Dendritic cell treated with granulocyte-macrophage colony-stimulating factor and Interleukin-4, amounts not matched to agents 40 ng/mL and 50 ng/mL, for 4 days (primary cell): ENCODE results near the gene TMEM92.
"Not testable (repeated sequence)": the region's sequence is repeated elsewhere in the genome, so short reads cannot be mapped to it uniquely, and the experiment has no call there.

ENCODE experiments used
- H3K27ac Mint-ChIP-seq: one replicate; pipeline ENCODE4 v1.8.0; 2022; ENCODE audit warnings: mild to moderate bottlenecking, mixed read lengths
- H3K27me3 Mint-ChIP-seq: one replicate; pipeline ENCODE4 v1.8.0; 2022; ENCODE audit warnings: mild to moderate bottlenecking, mixed read lengths
- H3K36me3 Mint-ChIP-seq: one replicate; pipeline ENCODE4 v1.8.0; 2022; ENCODE audit warnings: low read depth, mixed read lengths
- H3K4me1 Mint-ChIP-seq: one replicate; pipeline ENCODE4 v1.8.0; 2022; ENCODE audit warnings: low read depth, mixed read lengths
- H3K4me3 Mint-ChIP-seq: one replicate; pipeline ENCODE4 v1.8.0; 2022; ENCODE audit warnings: mild to moderate bottlenecking, moderate library complexity, mixed read lengths
- H3K9me3 Mint-ChIP-seq: one replicate; pipeline ENCODE4 v1.8.0; 2022; ENCODE audit warnings: mixed read lengths
- intact Hi-C: fragments of 100-400 bp; cut with micrococcal nuclease; formaldehyde crosslinking; loops from one replicate; pipeline ENCODE4 v1.15.0; 2022

TMEM92 gene

DNA sequence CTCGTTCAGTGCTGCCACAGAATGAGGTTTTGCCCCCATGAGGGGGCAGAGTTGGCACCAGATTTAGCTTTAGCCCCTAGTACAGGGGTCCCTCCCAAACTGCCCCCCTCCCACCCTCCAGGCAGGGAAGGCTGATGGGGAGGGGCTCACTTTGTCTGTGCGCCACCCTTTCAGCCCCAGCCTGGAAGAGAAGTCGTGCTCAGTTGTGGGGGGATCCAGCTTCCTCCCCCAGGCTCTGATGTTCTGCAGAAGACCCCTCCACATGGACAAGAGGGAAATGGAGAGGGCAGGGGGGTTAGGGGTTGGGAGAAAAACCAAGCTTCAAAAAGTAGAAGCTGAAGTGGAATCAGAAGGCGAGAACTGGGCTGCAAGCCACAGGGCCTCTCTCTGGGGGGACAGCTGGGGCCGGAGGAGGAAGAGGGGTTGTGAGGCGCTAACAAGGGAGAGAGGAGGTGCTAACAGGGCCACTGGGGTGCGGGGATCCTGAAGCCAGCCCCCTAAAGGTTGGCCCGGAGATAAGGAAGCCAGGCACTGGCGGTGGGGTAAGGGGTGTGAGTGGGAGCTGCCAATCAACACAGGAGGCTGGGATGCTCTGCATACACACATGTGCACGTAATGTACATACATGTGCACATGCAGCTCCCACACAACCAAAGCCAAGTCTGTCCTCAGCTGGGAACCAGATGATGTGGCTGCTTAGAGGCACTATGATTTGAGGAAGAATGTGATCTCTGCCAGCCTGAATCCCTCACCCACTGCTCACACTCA, 7.0 kb upstream of the TMEM92 start:
- intact Hi-C loops = no loop called here
- no peaks in the 10 kb centered on the region for H3K36me3 Mint-ChIP-seq
- H3K4me1 Mint-ChIP-seq = peaks cover 16% of the 10 kb centered on the region
- H3K27me3 Mint-ChIP-seq = peaks cover 26% of the 10 kb centered on the region
- H3K9me3 Mint-ChIP-seq = no peaks in the 10 kb centered on the region
- H3K4me3 Mint-ChIP-seq = no peak overlapping the region
- H3K27ac Mint-ChIP-seq = no peak overlapping the region

DNA sequence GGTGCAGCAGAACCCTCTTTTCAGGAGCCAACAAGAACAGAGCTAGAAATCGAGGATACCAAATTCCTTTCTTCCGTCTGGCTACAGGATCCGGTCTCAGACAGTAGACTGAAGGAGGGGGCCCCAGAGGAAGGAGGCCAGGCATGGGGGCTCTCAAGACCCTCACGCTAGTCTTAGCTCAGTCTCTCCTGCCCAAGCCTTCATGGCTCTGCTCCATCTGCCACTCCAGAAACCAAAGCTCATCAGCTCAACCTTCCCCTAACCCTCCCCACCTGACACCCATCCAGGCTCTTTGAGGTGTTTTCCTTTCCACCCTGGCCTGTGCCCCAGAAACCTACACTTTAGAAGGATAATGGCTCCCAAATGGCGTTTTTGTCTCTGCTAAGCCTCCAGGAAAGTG, 6.2 kb upstream of the TMEM92 start:
- H3K27me3 Mint-ChIP-seq = peaks cover 33% of the 10 kb centered on the region
- H3K27ac Mint-ChIP-seq = no peak overlapping the region
- no peaks in the 10 kb centered on the region for H3K36me3 Mint-ChIP-seq
- H3K4me1 Mint-ChIP-seq = peaks cover 24% of the 10 kb centered on the region
- no peaks in the 10 kb centered on the region for H3K9me3 Mint-ChIP-seq
- intact Hi-C loops = no loop called here
- no peak overlapping the region for H3K4me3 Mint-ChIP-seq

DNA sequence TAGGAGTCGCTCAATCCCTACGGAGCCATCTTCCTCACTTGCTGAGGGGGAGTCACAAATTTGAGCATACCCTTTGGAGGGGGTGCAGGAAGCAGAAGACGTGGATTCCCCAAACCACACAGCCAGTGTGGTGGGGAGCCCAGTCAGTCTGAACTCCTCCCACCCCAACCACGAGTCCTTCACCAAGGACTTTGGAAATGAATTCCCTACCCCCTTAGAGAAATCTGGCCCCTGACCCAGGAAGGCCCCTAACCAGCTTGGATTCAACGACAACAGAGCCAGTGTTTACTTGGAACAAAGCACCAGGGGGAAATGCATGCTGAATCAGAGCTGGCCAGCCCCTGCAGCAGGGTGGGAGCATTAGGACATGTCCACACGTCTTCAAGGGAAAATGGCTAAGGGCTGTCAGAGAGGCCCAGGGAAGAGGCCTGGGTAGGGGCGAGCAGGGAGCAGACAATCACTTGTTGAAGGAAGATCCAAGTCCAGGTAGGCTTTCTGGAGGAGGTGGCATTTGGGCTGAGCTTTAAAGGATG, 5.5 kb upstream of the TMEM92 start:
- no peaks in the 10 kb centered on the region for H3K36me3 Mint-ChIP-seq
- peaks cover 28% of the 10 kb centered on the region for H3K4me1 Mint-ChIP-seq
- no peak overlapping the region for H3K27ac Mint-ChIP-seq
- no peaks in the 10 kb centered on the region for H3K9me3 Mint-ChIP-seq
- peaks cover 36% of the 10 kb centered on the region for H3K27me3 Mint-ChIP-seq
- H3K4me3 Mint-ChIP-seq = no peak overlapping the region
- intact Hi-C loops = no loop called here

DNA sequence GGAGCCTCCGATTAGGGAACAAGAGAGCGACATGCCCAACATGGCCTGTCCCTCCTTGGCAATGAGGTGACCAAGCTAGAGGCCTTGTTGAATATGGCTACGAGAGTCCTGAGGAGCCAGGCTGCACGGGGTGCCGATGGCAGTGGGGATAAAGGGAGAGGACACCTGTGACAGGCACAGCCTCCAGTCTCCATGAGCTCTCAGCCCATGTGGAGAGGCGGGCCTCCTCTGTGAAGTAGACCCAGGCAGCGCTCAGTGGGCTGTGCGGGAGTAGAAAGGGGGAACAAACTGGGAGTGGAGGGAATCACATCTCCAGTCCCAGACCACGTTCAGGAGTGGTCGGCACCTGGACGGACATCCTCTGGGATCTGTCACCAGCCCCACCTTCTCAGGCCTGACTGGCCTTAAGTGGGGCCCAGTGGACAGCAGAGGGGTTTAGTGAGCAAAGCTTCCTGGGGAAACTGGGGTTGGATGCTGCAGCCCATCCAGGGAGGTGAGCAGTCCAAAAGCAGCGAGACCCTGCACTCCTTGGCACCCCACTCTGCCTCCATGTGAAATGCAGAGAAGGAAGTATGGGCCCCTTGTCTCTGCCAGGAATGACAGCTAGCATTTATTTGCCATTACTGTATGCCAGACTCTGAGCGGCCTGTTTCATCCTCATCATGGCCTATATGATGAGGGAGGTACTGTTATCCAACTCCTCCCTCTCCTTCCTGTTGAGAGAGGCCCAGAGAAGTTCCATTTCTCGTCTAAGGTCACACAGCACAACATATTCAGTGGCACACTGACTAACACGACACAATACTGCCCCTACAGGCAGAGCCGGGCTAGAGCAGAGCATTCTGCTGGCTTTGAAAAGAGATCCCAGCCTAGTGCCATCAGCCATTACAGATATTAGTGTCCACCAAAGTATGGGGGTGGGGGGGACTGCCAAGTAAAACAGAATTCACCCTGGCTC, 4.5 kb upstream of the TMEM92 start:
- Mint-ChIP-seq H3K27ac (no peak overlapping the region), H3K4me1 (peaks cover 36% of the 10 kb centered on the region), H3K4me3 (no peak overlapping the region), H3K27me3 (peaks cover 43% of the 10 kb centered on the region), H3K36me3 (no peaks in the 10 kb centered on the region), H3K9me3 (no peaks in the 10 kb centered on the region)
- intact Hi-C loops = no loop called here

DNA sequence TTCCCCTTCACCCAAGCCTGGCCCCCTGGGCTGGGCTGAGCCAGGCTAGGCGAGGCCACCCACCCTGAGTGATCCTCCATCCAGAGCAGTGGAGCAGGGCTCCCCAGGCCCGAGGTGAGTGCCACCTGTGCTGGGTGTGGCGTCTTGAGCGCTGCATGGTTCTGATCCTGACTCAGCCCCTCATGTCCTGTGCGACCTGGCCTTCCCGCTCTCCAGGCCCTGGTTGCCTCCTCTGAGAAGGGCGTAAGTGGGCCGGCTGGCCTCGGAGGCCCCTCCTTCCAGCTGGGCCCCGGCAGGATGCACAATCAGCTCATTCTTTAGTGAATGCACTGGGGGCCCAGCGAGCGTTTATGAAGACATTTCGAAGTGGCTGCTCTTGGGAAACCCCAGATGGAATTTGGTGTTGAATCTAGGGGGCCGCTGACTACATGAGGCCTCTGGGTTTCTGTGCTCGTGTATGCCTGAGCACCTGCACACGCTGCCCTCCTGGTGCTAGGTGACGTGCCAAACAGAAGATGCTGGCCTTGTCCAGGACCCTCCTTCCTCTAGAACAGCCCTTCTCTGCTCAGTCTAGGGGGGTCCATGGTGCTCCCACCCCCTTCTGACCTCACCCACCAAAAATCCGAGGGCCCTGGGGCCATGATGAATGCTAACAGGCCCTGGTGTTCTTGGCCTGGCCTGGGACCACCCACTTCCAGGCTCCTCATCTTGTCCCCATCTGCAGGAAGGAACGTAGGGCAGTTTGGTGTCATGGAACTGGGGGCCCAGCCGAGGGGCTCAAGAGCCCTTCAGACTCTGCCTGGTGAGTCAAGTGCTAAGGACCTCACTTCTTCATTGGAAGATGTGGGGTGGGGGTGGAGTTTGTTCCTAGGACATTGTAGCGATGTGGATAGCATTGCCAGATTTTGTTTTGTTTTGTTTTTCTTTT, 3.6 kb upstream of the TMEM92 start:
- H3K9me3 Mint-ChIP-seq = no peaks in the 10 kb centered on the region
- no peak overlapping the region for H3K4me3 Mint-ChIP-seq
- intact Hi-C loops = no loop called here
- H3K27me3 Mint-ChIP-seq = peaks cover 51% of the 10 kb centered on the region
- no peak overlapping the region for H3K27ac Mint-ChIP-seq
- peaks cover 36% of the 10 kb centered on the region for H3K4me1 Mint-ChIP-seq
- H3K36me3 Mint-ChIP-seq = no peaks in the 10 kb centered on the region

DNA sequence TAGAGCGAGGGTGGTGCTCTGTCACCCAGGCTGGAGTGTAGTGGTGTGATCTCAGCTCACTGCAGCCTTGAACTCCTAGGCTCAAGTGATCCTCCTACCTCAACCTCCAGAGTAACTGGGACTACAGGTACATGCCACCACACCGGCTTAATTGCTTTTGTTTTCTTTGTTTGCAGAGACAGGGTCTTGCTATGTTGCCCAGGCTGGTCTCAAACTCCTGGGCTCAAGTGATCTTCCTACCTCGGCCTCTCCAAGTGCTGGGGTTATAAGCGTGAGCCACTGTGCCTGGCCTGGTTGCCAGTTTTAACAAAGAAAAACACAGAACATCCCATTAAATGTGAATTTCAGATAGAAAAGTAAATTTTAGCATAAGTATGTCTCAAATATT, 2.9 kb upstream of the TMEM92 start:
- not testable (repeated sequence) for H3K36me3 Mint-ChIP-seq, H3K4me3 Mint-ChIP-seq

DNA sequence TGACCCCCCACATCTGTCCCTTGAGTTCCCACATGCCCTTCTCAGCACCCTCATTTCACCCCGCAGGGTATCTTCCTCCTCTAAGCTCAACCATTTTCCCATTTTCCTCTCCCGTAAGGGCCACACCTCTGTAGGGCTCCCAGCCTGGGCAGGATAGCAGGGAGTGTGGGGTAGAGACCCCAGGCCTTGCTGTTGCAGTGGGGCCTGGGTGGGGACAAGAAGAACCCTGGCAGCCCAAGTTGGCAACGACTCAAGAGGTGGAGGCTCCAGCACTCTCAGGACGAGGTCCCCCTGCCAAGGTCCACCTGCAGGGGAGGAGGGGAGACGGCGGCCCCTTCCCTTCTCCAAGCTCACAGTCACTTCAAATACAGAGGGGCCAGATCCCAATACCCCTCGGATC, 2.0 kb upstream of the TMEM92 start:
- Mint-ChIP-seq H3K36me3 (no peaks in the 10 kb centered on the region), H3K9me3 (no peaks in the 10 kb centered on the region), H3K27me3 (peaks cover 55% of the 10 kb centered on the region), H3K4me3 (peak overlapping the region; percentile 72), H3K4me1 (peaks cover 33% of the 10 kb centered on the region), H3K27ac (peak overlapping the region; percentile 35)
- intact Hi-C loops = no loop called here

More for the DNA sequence above, 2.9 kb upstream of the TMEM92 start:
- H3K27me3 Mint-ChIP-seq = peaks cover 54% of the 10 kb centered on the region
- H3K9me3 Mint-ChIP-seq, intact Hi-C loops, H3K27ac Mint-ChIP-seq: not testable (repeated sequence)
- H3K4me1 Mint-ChIP-seq = peaks cover 31% of the 10 kb centered on the region

DNA sequence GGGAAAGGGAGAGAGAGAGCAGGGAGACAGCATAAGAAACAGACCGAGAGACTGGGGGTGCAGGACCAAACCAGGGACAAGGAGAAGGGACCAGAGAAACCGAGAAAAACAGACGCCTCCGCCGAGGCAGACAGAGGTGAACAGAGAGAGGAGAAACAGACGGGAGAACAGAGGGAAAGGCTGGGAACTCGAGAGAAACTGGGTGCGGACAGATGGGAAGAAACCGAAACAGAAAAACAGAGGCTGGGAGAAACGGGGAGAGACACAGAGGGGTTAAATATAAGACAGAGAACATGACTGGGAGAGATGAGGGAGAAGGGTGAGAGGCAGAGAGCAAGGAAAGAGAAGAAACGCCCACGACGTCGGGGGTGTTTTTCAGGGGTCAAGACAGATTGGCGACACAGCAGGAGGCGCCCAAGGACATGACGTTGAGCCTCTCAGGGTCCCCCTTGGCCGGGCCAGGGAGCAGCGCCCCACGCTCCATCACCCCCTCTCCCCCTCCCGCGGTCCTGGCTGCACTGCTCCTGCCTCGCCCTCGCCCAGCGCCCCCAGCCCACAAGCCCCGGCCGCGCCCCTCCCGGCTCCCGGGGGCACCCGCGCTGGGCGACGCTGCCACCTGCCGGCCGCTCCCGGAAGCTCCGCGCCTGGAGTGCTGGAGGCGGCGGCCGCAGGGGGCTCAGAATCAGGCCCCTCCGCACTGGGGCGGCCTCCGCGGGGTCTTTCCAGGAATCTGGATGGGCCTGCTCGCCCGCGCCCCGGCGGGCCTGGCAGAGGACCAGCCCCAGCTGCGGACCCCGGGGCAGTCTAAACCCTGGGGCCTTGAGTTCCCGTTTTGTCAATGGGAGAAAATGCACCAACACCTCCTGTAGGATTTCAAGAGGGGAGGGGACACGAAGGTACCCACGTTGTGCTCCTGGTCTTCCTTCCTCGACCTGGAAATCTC, 1.3 kb upstream of the TMEM92 start:
- no peaks in the 10 kb centered on the region for H3K9me3 Mint-ChIP-seq
- H3K27ac Mint-ChIP-seq = peak overlapping the region; percentile 35
- H3K4me1 Mint-ChIP-seq = peaks cover 27% of the 10 kb centered on the region
- intact Hi-C loops = loop anchor here (1.0 kb wide), 1 partner anchor 73 kb away; no protein-coding TSS in a partner anchor
- peak overlapping the region; percentile 72 for H3K4me3 Mint-ChIP-seq
- peaks cover 52% of the 10 kb centered on the region for H3K27me3 Mint-ChIP-seq
- no peaks in the 10 kb centered on the region for H3K36me3 Mint-ChIP-seq

DNA sequence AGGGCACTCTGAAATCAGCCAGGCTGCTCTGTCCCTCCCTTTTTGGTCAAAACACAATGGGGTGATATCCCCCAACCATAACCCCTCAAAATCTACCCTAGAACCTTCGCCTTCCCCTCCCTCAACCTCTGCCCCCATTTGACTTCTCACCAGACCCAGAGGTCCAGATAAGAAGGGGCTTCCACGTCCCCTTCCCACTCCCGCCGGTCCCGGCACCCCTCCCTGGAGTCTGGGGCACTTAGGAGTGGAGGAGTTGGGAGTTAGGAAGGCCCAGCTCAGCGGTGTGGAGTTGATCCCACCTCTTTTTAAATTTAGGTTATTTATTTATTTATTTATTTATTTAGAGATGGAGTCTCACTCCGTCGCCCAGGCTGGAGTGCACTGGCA, 619 bp upstream of the TMEM92 start:
- Mint-ChIP-seq H3K4me1 (peaks cover 27% of the 10 kb centered on the region), H3K27me3 (peaks cover 49% of the 10 kb centered on the region)

DNA sequence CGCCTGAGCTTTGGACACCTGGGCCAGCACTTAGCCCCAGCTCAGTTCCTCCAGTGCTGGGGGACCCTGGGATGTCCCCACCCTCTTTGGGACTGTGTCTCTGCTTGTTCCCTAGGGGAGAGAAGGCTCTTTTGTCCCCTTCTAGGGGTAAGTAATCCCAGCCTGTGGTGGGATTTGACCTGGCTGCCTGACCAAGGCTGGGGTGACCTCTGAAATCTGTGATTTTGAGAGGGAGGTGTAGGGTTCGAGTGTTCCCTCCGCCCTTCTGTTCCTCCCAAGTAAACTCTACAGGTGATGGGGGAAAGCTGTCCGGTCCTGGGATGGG, 593 bp downstream of the TMEM92 start:
- Mint-ChIP-seq H3K36me3 (no peaks in the 10 kb centered on the region), H3K4me1 (peaks cover 27% of the 10 kb centered on the region), H3K27ac (no peak overlapping the region), H3K27me3 (peaks cover 48% of the 10 kb centered on the region), H3K9me3 (no peaks in the 10 kb centered on the region), H3K4me3 (no peak overlapping the region)
- intact Hi-C loops = no loop called here

More for the DNA sequence above, 619 bp upstream of the TMEM92 start:
- no peak overlapping the region for H3K27ac Mint-ChIP-seq
- H3K4me3 Mint-ChIP-seq = peak overlapping the region; percentile 24
- no peaks in the 10 kb centered on the region for H3K36me3 Mint-ChIP-seq
- intact Hi-C loops = loop anchor here (1.0 kb wide), 1 partner anchor 73 kb away; no protein-coding TSS in a partner anchor
- H3K9me3 Mint-ChIP-seq = no peaks in the 10 kb centered on the region

DNA sequence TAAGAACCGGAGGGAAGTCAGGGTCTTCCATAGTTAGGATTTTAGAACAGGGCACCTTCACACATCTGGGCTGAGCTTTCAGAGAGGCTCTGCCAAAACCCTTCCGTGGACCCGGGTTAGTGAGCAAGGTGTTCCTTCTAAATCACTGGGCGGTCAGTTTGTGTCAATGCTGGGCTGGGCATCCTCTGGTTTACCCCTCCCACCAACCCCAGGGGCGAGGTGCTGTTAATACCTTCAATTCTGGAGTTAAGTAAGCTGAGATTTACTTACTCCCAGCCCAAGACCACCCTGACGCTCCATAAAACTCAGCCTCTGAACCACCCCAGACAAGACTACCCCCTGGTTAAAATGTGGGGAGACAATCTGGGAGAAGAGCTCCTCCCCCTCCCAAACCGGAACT, 1.0 kb downstream of the TMEM92 start:
- Mint-ChIP-seq H3K4me1 (peaks cover 27% of the 10 kb centered on the region), H3K27ac (no peak overlapping the region), H3K27me3 (peaks cover 48% of the 10 kb centered on the region), H3K4me3 (no peak overlapping the region), H3K36me3 (no peaks in the 10 kb centered on the region), H3K9me3 (no peaks in the 10 kb centered on the region)
- intact Hi-C loops = no loop called here

DNA sequence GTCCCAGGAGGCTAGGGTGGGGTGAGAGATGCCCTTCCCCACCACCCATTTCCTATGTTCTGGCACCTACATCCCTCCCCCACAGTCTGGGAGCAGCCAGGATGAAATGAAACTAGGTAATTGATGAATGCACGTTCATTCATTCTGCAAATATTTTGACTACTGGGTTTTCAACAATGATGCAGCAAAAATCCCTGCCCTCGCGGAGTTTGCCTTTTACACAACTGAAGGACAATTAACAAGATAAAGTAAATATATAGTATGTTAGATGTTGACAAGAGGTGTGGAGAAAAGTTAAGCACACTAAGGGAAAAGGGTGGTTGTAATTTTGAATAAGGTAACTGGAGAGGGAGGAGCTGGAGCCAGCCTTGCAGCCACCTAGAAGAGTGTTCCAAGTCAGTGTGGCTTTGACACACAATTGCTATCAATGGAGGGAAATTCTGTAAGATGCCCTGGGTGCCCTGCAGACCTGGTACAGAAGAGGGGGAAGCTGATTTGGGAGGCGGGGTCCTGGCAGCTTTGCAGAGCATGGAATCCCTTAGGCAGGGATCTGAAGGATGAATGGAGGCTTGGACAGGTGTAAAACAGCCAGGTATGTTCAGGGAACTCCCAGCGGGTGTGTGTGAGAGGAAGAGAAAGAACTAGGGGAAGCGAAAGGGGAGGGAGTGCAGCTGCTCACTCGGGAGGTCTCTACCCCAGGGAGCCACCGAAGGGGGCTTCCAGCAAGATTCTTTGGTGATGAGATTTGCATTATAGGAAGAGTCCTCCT, 2.5 kb downstream of the TMEM92 start:
- Mint-ChIP-seq H3K27ac (no peak overlapping the region), H3K36me3 (peaks cover 1% of the 10 kb centered on the region), H3K4me1 (peaks cover 36% of the 10 kb centered on the region), H3K9me3 (peaks cover 3% of the 10 kb centered on the region), H3K4me3 (no peak overlapping the region), H3K27me3 (peaks cover 46% of the 10 kb centered on the region)
- intact Hi-C loops = no loop called here
